Measurements from ENCODE around the gene ARID1B. TPM values are rescaled to one million over a fixed set of nuclear protein-coding genes. Genes with fewer than 3 reads are reported as not detected.

ARID1B gene
- total RNA-seq, 2 donors from 2014 or later, result 74.0 to 110 TPM

GRCh38 chr6:156881687-156882629 is 104.8 kb downstream of the ARID1B start:
- H3K36me3 Mint-ChIP-seq (ENCODE audit: low read depth), result peaks cover 2% of the 10 kb centered on the region
- TF ChIP-seq, protein P1, sequence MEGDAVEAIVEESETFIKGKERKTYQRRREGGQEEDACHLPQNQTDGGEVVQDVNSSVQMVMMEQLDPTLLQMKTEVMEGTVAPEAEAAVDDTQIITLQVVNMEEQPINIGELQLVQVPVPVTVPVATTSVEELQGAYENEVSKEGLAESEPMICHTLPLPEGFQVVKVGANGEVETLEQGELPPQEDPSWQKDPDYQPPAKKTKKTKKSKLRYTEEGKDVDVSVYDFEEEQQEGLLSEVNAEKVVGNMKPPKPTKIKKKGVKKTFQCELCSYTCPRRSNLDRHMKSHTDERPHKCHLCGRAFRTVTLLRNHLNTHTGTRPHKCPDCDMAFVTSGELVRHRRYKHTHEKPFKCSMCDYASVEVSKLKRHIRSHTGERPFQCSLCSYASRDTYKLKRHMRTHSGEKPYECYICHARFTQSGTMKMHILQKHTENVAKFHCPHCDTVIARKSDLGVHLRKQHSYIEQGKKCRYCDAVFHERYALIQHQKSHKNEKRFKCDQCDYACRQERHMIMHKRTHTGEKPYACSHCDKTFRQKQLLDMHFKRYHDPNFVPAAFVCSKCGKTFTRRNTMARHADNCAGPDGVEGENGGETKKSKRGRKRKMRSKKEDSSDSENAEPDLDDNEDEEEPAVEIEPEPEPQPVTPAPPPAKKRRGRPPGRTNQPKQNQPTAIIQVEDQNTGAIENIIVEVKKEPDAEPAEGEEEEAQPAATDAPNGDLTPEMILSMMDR (conservative IDR thresholded peaks at IDR 0.05), result no peak

GRCh38 chr6:156883497-156884252 is 106.5 kb downstream of the ARID1B start:
- Histone ChIP-seq H3K27ac (ENCODE audit: low read depth, low read length) (no peak overlapping the region), H3K4me1 (ENCODE audit: control insufficient read depth, insufficient read depth, low read length) (peaks cover 4% of the 10 kb centered on the region), H3K9ac (ENCODE audit: extremely low read depth, low read length, poor library complexity, severe bottlenecking) (no peak overlapping the region), H3K4me3 (ENCODE audit: low read length) (no peak overlapping the region), H3K36me3 (ENCODE audit: control insufficient read depth, insufficient read depth, low read length) (no peaks in the 10 kb centered on the region), H3K27me3 (ENCODE audit: control insufficient read depth, insufficient read depth, low read length, poor library complexity, severe bottlenecking) (no peaks in the 10 kb centered on the region), H3K9me3 (ENCODE audit: control insufficient read depth, low read length) (no peaks in the 10 kb centered on the region)
- TF ChIP-seq, protein P1 (conservative IDR thresholded peaks at IDR 0.05), result no peak
- Mint-ChIP-seq H3K4me3 (no peak overlapping the region), H3K4me1 (peaks cover 50% of the 10 kb centered on the region), H3K27me3 (ENCODE audit: insufficient read depth) (no peaks in the 10 kb centered on the region), H3K27ac (peak overlapping the region; percentile 28), H3K36me3 (ENCODE audit: low read depth) (no peaks in the 10 kb centered on the region), H3K9me3 (no peaks in the 10 kb centered on the region)
- DNase-seq, result peak; percentile 65
- WGBS, 2 experiments (ENCODE audit: insufficient coverage in 1 of 2, insufficient read length in 1 of 2), result 83 to 87% methylated on average over 12 to 14 of the region's 14 CpGs

More at GRCh38 chr6:156881687-156882629, 104.8 kb downstream of the ARID1B start:
- H3K4me1 ChIP-seq (ENCODE audit: control insufficient read depth, insufficient read depth, low read length), result peaks cover 4% of the 10 kb centered on the region
- Mint-ChIP-seq H3K27me3 (ENCODE audit: insufficient read depth) (no peaks in the 10 kb centered on the region), H3K9me3 (no peaks in the 10 kb centered on the region), H3K4me3 (no peak overlapping the region), H3K4me1 (peaks cover 39% of the 10 kb centered on the region), H3K27ac (no peak overlapping the region)
- H3K27ac ChIP-seq (ENCODE audit: low read depth, low read length), result no peak overlapping the region
- 88 to 96% methylated on average over 4 to 10 of the region's 10 CpGs for WGBS, 2 experiments (ENCODE audit: insufficient coverage in 1 of 2, insufficient read length in 1 of 2)
- no peaks in the 10 kb centered on the region for H3K36me3 ChIP-seq (ENCODE audit: control insufficient read depth, insufficient read depth, low read length)
- H3K4me3 ChIP-seq (ENCODE audit: low read length), result no peak overlapping the region
- H3K9ac ChIP-seq (ENCODE audit: extremely low read depth, low read length, poor library complexity, severe bottlenecking), result no peak overlapping the region
- H3K27me3 ChIP-seq (ENCODE audit: control insufficient read depth, insufficient read depth, low read length, poor library complexity, severe bottlenecking), result no peaks in the 10 kb centered on the region
- no peak for DNase-seq
- H3K9me3 ChIP-seq (ENCODE audit: control insufficient read depth, low read length), result no peaks in the 10 kb centered on the region

DNA sequence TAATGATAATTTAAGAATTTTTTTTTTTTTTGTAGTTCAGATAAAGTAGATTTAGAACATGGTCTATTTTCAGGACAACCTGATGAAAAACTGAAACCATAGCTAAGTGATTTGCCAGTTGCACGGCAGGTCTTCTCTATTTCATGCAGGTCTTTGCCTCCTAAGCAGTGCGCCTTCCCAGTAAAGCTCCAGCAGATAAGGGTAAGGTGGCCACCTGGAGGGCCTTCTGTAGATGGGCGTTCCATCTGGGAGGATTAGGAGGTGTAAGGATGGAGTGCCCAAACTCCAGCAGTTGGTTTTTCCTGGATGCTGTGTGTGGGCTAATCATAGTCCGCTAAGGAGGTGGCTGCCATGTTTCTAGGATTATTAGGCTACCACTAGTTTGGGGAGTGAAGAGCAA is 107.1 kb downstream of the ARID1B start:
- TF ChIP-seq, protein P1 (conservative IDR thresholded peaks at IDR 0.05), result peak; percentile 17
- Histone ChIP-seq H3K36me3 (ENCODE audit: control insufficient read depth, insufficient read depth, low read length) (no peaks in the 10 kb centered on the region), H3K9me3 (ENCODE audit: control insufficient read depth, low read length) (no peaks in the 10 kb centered on the region), H3K27ac (ENCODE audit: low read depth, low read length) (no peak overlapping the region), H3K27me3 (ENCODE audit: control insufficient read depth, insufficient read depth, low read length, poor library complexity, severe bottlenecking) (no peaks in the 10 kb centered on the region), H3K4me3 (ENCODE audit: low read length) (no peak overlapping the region), H3K4me1 (ENCODE audit: control insufficient read depth, insufficient read depth, low read length) (peaks cover 4% of the 10 kb centered on the region), H3K9ac (ENCODE audit: extremely low read depth, low read length, poor library complexity, severe bottlenecking) (no peak overlapping the region)
- WGBS, 2 experiments (ENCODE audit: insufficient coverage in 1 of 2, insufficient read length in 1 of 2), result 87 to 92% methylated on average over 2 to 4 of the region's 4 CpGs
- Mint-ChIP-seq H3K27me3 (ENCODE audit: insufficient read depth) (no peaks in the 10 kb centered on the region), H3K27ac (no peak overlapping the region), H3K4me1 (peaks cover 50% of the 10 kb centered on the region), H3K36me3 (ENCODE audit: low read depth) (no peaks in the 10 kb centered on the region), H3K9me3 (no peaks in the 10 kb centered on the region), H3K4me3 (no peak overlapping the region)
- no peak for DNase-seq

Measured in endodermal cell (in vitro differentiated cells).